ENCODE results near the gene LBP. TPM values are rescaled to one million over a fixed set of nuclear protein-coding genes. Genes with fewer than 3 reads are reported as not detected.

Gene LBP
- total and polyA plus RNA-seq, 2 donors (not counting 3 experiments of a cell fraction or from before 2014, with no cell fraction given) = 0.03 TPM; not detected in 1

GRCh38 chr20:38412877-38413577 is 66.7 kb downstream of the LBP start:
- Histone ChIP-seq H3K9me3 (replicated peaks; ENCODE audit: control insufficient read depth, insufficient read depth, low read length) (no peaks in the 10 kb centered on the region), H3K4me1 (ENCODE audit: control insufficient read depth, extremely low read depth, insufficient read depth, low read length) (no peaks in the 10 kb centered on the region), H3K4me3 (replicated peaks in 1 of 3; ENCODE audit: insufficient read depth in 1 of 3, low read depth in 1 of 3, low read length in 3 of 3) (no peak overlapping the region), H3K27ac (ENCODE audit: insufficient read depth, low read depth, low read length) (no peak overlapping the region), H3K79me2 (ENCODE audit: control insufficient read depth, insufficient read depth, low read length) (no peaks in the 10 kb centered on the region), H3K9me1 (replicated peaks; ENCODE audit: control insufficient read depth, extremely low read depth, insufficient read depth, low read length) (no peaks in the 10 kb centered on the region), H3K27me3 (ENCODE audit: control insufficient read depth in 2 of 2, insufficient read depth in 2 of 2, low read length in 2 of 2) (no peaks in the 10 kb centered on the region), H4K20me1 (replicated peaks; ENCODE audit: control insufficient read depth, extremely low read depth, insufficient read depth, low read length) (no peaks in the 10 kb centered on the region), H3K9ac (replicated peaks; ENCODE audit: extremely low read depth, insufficient read depth, low read length) (no peak overlapping the region), H3K36me3 (ENCODE audit: control insufficient read depth in 2 of 2, extremely low read depth in 1 of 2, insufficient read depth in 2 of 2, low read length in 2 of 2) (peaks cover 3 to 6% of the 10 kb centered on the region in 2 experiments), H2AFZ (ENCODE audit: low read depth, low read length) (no peak overlapping the region), H3K4me2 (ENCODE audit: insufficient read depth, low read length) (no peak overlapping the region)
- no peak for DNase-seq (ENCODE audit: low read depth, low spot score)
- dilution Hi-C loops (cut with MboI; ENCODE audit: extremely low pct_ligation_motif_present, low sequenced_read_pairs) (no loop called here), intact Hi-C loops (cut with micrococcal nuclease) (no loop called here)
- FAIRE-seq = no peak
- BruUV-seq (replicated peaks) = no TSS peak
- no peak for TF ChIP-seq FOS (IDR thresholded peaks at IDR 0.05; ENCODE audit: borderline replicate concordance, insufficient read depth, low read length)
- TF ChIP-seq EZH2 (IDR thresholded peaks at IDR 0.05; ENCODE audit: borderline replicate concordance, low read depth, low read length, severe bottlenecking) = no peak
- TF ChIP-seq MYC (IDR thresholded peaks at IDR 0.05; ENCODE audit: low read depth, low read length) = no peak
- TF ChIP-seq GATA2 (IDR thresholded peaks at IDR 0.05; ENCODE audit: insufficient read depth, insufficient read length, low read depth, low read length) = no peak
- TF ChIP-seq, protein P1, sequence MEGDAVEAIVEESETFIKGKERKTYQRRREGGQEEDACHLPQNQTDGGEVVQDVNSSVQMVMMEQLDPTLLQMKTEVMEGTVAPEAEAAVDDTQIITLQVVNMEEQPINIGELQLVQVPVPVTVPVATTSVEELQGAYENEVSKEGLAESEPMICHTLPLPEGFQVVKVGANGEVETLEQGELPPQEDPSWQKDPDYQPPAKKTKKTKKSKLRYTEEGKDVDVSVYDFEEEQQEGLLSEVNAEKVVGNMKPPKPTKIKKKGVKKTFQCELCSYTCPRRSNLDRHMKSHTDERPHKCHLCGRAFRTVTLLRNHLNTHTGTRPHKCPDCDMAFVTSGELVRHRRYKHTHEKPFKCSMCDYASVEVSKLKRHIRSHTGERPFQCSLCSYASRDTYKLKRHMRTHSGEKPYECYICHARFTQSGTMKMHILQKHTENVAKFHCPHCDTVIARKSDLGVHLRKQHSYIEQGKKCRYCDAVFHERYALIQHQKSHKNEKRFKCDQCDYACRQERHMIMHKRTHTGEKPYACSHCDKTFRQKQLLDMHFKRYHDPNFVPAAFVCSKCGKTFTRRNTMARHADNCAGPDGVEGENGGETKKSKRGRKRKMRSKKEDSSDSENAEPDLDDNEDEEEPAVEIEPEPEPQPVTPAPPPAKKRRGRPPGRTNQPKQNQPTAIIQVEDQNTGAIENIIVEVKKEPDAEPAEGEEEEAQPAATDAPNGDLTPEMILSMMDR (IDR thresholded peaks at IDR 0.05; ENCODE audit: extremely low read depth in 1 of 2, insufficient read depth in 1 of 2, low read depth in 1 of 2, low read length in 2 of 2) = no peak
- no peak for TF ChIP-seq POLR2A (IDR thresholded peaks at IDR 0.05; ENCODE audit: low read depth, low read length)
- TF ChIP-seq, protein P2, sequence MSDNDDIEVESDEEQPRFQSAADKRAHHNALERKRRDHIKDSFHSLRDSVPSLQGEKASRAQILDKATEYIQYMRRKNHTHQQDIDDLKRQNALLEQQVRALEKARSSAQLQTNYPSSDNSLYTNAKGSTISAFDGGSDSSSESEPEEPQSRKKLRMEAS (IDR thresholded peaks at IDR 0.05; ENCODE audit: insufficient read depth, insufficient read length) = no peak
- TF ChIP-seq POLR2AphosphoS5 (IDR thresholded peaks at IDR 0.05; ENCODE audit: insufficient read depth, low read depth, low read length) = no peak
- no peak for TF ChIP-seq JUN (IDR thresholded peaks at IDR 0.05; ENCODE audit: borderline replicate concordance, insufficient read depth, insufficient read length, low read depth)
- ChIA-PET POLR2A (no interaction called here), CTCF (interaction anchor here (1.1 to 1.4 kb wide), 2 partner anchors 108 to 754 kb away, joined by 3 read pairs; no protein-coding TSS in a partner anchor)

Data from endothelial cell of umbilical vein (primary cell).